Measurements from ENCODE around the gene TBC1D12. TPM values are rescaled to one million over a fixed set of nuclear protein-coding genes. Genes with fewer than 3 reads are reported as not detected.

TBC1D12 gene
- total RNA-seq, 2 experiments from 2014 or later = 0.35 to 0.39 TPM

DNA sequence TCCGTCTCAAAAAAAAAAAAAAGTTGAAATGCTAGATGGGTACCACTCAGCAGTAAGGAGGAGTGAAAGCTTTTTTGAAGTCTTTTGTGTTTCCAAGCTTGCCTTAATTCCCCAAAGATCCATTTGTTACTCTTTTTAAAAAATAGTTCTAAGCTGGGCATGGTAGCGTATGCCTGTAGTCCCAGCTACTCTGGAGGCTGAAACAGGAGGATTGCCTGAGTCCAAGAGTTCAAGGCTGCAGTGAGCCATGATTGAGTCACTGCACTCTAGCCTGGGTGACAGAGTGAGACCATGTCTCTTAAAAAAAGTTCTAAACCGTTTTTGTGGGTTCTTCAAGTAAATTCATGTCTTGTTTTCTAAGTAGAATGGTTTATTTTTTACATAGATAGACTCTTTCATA, 5.3 kb downstream of the TBC1D12 start:
- CTCF ChIA-PET = interaction anchor here (0.7 to 1.7 kb wide), 3 partner anchors 36 to 88 kb away, joined by 3 to 4 read pairs (median 4); no protein-coding TSS in a partner anchor
- no peak for ATAC-seq

DNA sequence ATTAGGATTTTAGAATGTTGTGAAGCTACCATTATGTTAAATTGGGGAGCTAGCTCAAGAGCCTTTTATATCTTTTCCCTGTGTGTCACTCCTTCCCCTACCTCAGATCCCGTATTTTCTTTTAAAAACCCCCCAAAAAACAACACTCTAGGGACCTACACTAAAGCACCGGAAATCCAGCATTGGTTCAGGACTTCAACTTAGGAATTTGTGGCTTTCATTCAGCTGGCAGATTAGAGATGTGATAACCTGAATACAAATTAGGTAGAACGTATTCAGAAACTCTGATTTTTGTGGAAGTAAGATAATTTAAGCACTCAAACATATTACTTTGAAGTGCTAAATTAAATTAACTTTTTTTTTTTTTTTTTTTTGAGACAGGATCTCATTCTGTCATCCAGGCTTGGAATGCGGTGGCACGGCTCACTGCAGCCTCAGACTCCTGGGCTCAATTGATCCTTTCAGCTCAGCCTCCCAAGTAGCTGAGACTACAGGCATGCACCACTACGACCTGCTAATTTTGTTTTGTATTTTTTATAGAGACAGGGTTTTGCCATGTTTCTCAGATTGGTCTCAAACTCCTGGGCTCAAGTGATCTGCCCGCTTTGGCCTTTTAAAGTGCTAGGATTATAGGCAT, 6.8 kb downstream of the TBC1D12 start:
- CTCF ChIA-PET = interaction anchor here (0.7 to 1.7 kb wide), 3 partner anchors 35 to 89 kb away, joined by 3 to 4 read pairs (median 4); no protein-coding TSS in a partner anchor
- Mint-ChIP-seq H3K4me3 (no peak overlapping the region), H3K4me1 (no peaks in the 10 kb centered on the region), H3K9me3 (ENCODE audit: low read depth) (no peaks in the 10 kb centered on the region), H3K27ac (no peak overlapping the region), H3K36me3 (ENCODE audit: low read depth) (no peaks in the 10 kb centered on the region), H3K27me3 (peaks cover 32% of the 10 kb centered on the region)
- DNase-seq (no peak), ATAC-seq (no peak)
- POLR2A ChIA-PET = no interaction called here
- intact Hi-C loops (cut with DNase I, micrococcal nuclease) = no loop called here

More for the DNA sequence above, 5.3 kb downstream of the TBC1D12 start:
- Mint-ChIP-seq H3K36me3 (ENCODE audit: low read depth) (no peaks in the 10 kb centered on the region), H3K9me3 (ENCODE audit: low read depth) (no peaks in the 10 kb centered on the region), H3K27ac (no peak overlapping the region), H3K4me3 (no peak overlapping the region), H3K27me3 (peaks cover 34% of the 10 kb centered on the region), H3K4me1 (peaks cover 2% of the 10 kb centered on the region)
- DNase-seq = no peak
- intact Hi-C loops (cut with DNase I, micrococcal nuclease) = no loop called here
- POLR2A ChIA-PET = no interaction called here

DNA sequence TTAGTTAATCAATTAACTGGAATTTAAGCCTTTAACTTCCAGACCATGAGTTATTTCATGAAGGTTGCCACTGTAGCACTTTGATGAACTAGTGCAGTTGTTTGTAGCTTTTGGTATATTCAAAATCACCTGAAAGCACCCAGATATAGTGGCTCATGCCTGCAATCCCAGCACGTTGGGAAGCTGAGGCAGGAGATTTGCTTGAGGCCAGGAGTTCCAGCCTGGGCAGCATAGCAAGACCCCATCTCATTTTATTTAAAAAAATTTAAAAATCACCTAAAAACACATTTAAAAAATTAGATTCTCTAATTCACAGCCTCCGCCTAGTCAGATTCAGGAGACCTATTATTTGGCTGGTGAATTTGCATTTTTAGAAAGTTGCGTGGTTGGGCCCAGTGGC, 9.0 kb downstream of the TBC1D12 start:
- CTCF ChIA-PET = no interaction called here
- no peak overlapping the region for H3K4me3 Mint-ChIP-seq
- ATAC-seq (no peak), DNase-seq (no peak)
- intact Hi-C loops (cut with DNase I, micrococcal nuclease) = no loop called here
- no peaks in the 10 kb centered on the region for H3K9me3 Mint-ChIP-seq (ENCODE audit: low read depth)
- no peaks in the 10 kb centered on the region for H3K4me1 Mint-ChIP-seq
- H3K27me3 Mint-ChIP-seq = peaks cover 32% of the 10 kb centered on the region
- POLR2A ChIA-PET = no interaction called here
- H3K27ac Mint-ChIP-seq = no peak overlapping the region
- no peaks in the 10 kb centered on the region for H3K36me3 Mint-ChIP-seq (ENCODE audit: low read depth)

DNA sequence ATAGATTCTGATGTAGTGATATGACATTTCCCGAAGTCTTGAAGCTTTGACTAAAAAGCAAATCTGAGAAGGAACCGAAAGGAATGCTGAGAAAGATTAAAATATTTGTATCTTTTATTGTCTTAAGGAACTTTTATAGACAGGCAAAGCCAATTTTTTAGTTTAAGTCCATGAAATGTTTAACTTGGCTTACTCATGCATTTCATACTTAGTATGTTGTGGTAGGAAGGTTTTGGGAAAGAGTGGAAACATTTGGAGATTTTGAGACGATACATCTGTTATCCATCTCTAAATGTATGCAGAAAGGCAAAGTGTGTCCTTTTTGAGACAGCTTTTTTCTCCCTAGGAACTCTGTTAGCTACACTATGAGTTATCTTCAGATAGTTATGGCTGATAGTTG, 10.1 kb downstream of the TBC1D12 start:
- DNase-seq = no peak
- no peaks in the 10 kb centered on the region for H3K36me3 Mint-ChIP-seq (ENCODE audit: low read depth)
- H3K27me3 Mint-ChIP-seq = peaks cover 31% of the 10 kb centered on the region
- no peaks in the 10 kb centered on the region for H3K4me1 Mint-ChIP-seq
- ChIA-PET POLR2A (no interaction called here), CTCF (no interaction called here)
- H3K9me3 Mint-ChIP-seq (ENCODE audit: low read depth) = no peaks in the 10 kb centered on the region
- intact Hi-C loops (cut with DNase I, micrococcal nuclease) = no loop called here
- no peak for ATAC-seq
- H3K27ac Mint-ChIP-seq = no peak overlapping the region
- H3K4me3 Mint-ChIP-seq = no peak overlapping the region

DNA sequence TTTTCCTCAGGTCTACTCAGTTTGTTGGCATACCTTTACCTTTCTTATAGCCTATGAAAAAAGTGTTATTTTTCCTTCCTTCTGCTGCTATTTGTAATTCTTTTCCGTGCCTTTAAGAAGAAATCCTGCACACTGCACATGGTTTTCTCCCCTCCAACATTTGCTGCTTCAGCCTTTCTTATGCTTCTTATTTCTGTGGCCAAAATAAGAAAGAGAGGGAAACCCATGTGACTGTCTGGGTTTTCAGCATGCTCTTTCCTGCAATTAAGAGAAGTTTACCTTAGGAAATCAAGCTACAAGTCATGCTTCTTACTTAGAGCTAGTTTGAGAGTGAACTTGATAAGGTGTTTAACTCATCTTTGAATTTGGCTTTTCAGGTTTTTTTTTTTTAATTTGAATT, 11.0 kb downstream of the TBC1D12 start:
- no peaks in the 10 kb centered on the region for H3K9me3 Mint-ChIP-seq (ENCODE audit: low read depth)
- H3K27ac Mint-ChIP-seq = no peak overlapping the region
- no peak overlapping the region for H3K4me3 Mint-ChIP-seq
- DNase-seq (no peak), ATAC-seq (no peak)
- intact Hi-C loops (cut with DNase I, micrococcal nuclease) = no loop called here
- ChIA-PET POLR2A (no interaction called here), CTCF (interaction anchor here (1.0 kb wide), 1 partner anchor 16 kb away, joined by 3 read pairs; no protein-coding TSS in a partner anchor)
- H3K27me3 Mint-ChIP-seq = peaks cover 28% of the 10 kb centered on the region
- no peaks in the 10 kb centered on the region for H3K4me1 Mint-ChIP-seq
- no peaks in the 10 kb centered on the region for H3K36me3 Mint-ChIP-seq (ENCODE audit: low read depth)

DNA sequence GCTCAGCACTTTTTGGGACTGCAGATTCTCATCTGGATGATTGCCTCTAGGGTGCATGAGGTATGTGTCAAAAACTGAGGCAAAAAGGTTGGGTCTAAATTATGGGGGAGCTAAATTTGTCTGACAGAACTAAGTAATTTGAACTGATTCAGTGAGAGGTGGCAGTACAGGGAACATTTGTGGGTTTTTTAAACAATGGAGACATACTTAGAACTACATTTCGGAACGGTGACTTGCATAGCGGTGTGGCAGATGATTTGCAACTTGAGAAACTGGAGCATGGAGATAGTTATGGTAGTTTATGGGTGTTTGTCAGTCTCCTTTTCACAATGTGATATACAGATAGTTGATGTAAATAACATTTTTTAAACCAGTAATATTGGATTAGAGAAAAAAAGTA, 14.6 kb downstream of the TBC1D12 start:
- H3K36me3 Mint-ChIP-seq (ENCODE audit: low read depth) = no peaks in the 10 kb centered on the region
- DNase-seq = no peak
- H3K9me3 Mint-ChIP-seq (ENCODE audit: low read depth) = no peaks in the 10 kb centered on the region
- H3K4me1 Mint-ChIP-seq = no peaks in the 10 kb centered on the region
- intact Hi-C loops (cut with DNase I, micrococcal nuclease) = no loop called here
- CTCF ChIA-PET = interaction anchor here (0.9 kb wide), 1 partner anchor 29 kb away, joined by 3 read pairs; no protein-coding TSS in a partner anchor
- H3K4me3 Mint-ChIP-seq = no peak overlapping the region
- no peak overlapping the region for H3K27ac Mint-ChIP-seq
- no peak for ATAC-seq
- peaks cover 21% of the 10 kb centered on the region for H3K27me3 Mint-ChIP-seq
- POLR2A ChIA-PET = no interaction called here

DNA sequence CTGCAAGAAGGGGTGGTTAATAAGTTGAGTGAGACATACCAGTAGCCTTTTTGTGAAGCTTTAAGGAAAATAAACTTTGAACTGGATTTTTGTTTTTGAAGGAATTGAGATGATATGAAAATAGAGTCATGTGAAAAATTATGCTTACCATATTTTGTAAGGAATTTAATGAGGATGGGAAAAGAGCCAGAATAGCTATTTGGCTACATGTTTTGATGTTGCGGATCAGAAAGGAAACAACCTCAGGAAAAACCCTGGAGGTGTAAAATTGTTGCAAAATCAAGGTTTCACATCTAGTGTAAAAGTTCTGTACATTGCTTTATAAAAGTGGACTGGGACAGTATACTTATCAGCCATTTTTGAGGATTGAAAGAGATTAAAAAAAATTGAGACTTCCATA, 15.0 kb downstream of the TBC1D12 start:
- Mint-ChIP-seq H3K27ac (no peak overlapping the region), H3K4me3 (no peak overlapping the region), H3K36me3 (ENCODE audit: low read depth) (no peaks in the 10 kb centered on the region), H3K9me3 (ENCODE audit: low read depth) (no peaks in the 10 kb centered on the region), H3K4me1 (no peaks in the 10 kb centered on the region), H3K27me3 (peaks cover 22% of the 10 kb centered on the region)
- DNase-seq (no peak), ATAC-seq (no peak)
- intact Hi-C loops (cut with DNase I, micrococcal nuclease) = no loop called here
- POLR2A ChIA-PET = no interaction called here
- CTCF ChIA-PET = interaction anchor here (0.9 to 1.0 kb wide), 2 partner anchors 27 to 28 kb away, joined by 3 to 4 read pairs; no protein-coding TSS in a partner anchor

DNA sequence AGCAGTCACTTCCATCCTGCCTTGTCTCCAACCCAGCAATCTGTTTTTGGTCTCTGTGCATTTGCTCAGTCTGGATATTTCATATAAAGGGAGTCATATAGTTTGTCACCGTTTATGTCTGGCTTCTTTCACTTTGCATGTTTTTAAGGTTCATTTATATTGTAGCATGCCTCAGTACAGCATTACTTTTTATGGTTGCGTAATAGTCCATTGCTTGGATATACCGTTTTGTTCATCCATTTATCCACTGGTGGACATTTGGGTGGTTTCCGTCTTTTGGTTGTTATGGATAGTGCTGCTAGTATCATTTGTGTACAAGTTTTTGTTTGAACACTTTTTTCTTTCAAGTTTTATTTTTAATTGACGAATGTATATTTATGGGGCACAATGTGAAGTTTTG, 18.2 kb downstream of the TBC1D12 start:
- Mint-ChIP-seq H3K4me1 (no peaks in the 10 kb centered on the region), H3K36me3 (ENCODE audit: low read depth) (no peaks in the 10 kb centered on the region), H3K27me3 (peaks cover 23% of the 10 kb centered on the region), H3K9me3 (ENCODE audit: low read depth) (no peaks in the 10 kb centered on the region), H3K27ac (no peak overlapping the region), H3K4me3 (no peak overlapping the region)
- DNase-seq = no peak
- intact Hi-C loops (cut with DNase I, micrococcal nuclease) = no loop called here
- ATAC-seq = no peak
- ChIA-PET POLR2A (no interaction called here), CTCF (no interaction called here)

DNA sequence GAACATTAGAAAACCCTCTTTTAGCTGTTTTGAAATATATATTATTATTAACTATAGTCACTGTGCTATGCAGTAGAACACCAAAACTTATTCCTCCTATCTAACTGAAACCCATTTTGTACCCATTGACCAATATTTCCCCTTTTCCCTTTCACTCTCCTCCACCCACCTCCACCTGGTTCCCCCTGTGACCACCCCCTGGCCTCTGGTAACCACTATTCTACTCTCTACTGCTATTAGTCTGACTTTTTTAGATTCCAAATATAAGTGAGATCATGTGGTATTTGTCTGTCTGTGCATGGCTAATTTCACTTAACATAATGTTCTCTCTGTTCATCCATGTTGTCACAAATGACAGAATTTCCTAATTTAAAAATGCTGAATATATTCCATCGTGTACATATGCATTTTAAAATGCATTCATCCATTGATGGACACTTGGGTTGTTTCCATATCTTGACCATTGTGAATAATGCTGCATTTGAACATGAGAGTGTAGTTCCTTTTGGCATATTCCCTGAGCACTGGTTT, 18.7 kb downstream of the TBC1D12 start:
- Mint-ChIP-seq H3K4me1 (no peaks in the 10 kb centered on the region), H3K27ac (no peak overlapping the region), H3K4me3 (no peak overlapping the region), H3K9me3 (ENCODE audit: low read depth) (no peaks in the 10 kb centered on the region), H3K27me3 (peaks cover 19% of the 10 kb centered on the region), H3K36me3 (ENCODE audit: low read depth) (no peaks in the 10 kb centered on the region)
- ATAC-seq (no peak), DNase-seq (no peak)
- POLR2A ChIA-PET = no interaction called here
- intact Hi-C loops (cut with DNase I, micrococcal nuclease) = no loop called here
- CTCF ChIA-PET = no interaction called here

DNA sequence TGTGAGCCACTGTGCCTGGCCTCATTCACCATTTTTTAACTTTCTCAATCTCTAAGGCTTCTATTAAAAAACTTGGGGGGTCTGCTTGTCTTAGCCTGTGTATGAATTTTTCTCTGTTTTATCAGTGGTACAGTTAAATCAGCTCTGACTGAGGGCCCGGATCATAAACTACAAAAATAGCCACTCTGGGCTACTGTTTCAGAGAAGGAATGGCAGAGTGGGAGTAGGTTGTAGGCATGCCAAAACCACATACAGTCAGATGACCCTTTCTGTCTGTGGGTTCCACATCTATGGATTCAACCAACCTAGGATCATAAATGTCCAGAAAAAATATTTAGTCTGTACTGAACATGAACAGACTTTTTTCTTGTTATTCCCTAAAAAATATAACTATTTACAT, 21.3 kb downstream of the TBC1D12 start:
- H3K9me3 Mint-ChIP-seq (ENCODE audit: low read depth) = peaks cover 1% of the 10 kb centered on the region
- DNase-seq (no peak), ATAC-seq (no peak)
- H3K36me3 Mint-ChIP-seq (ENCODE audit: low read depth) = no peaks in the 10 kb centered on the region
- CTCF ChIA-PET = interaction anchor here (1.2 kb wide), 1 partner anchor 21 kb away, joined by 3 read pairs; no protein-coding TSS in a partner anchor
- no peak overlapping the region for H3K4me3 Mint-ChIP-seq
- H3K4me1 Mint-ChIP-seq = no peaks in the 10 kb centered on the region
- H3K27ac Mint-ChIP-seq = no peak overlapping the region
- peaks cover 17% of the 10 kb centered on the region for H3K27me3 Mint-ChIP-seq
- intact Hi-C loops (cut with DNase I, micrococcal nuclease) = no loop called here
- POLR2A ChIA-PET = no interaction called here

DNA sequence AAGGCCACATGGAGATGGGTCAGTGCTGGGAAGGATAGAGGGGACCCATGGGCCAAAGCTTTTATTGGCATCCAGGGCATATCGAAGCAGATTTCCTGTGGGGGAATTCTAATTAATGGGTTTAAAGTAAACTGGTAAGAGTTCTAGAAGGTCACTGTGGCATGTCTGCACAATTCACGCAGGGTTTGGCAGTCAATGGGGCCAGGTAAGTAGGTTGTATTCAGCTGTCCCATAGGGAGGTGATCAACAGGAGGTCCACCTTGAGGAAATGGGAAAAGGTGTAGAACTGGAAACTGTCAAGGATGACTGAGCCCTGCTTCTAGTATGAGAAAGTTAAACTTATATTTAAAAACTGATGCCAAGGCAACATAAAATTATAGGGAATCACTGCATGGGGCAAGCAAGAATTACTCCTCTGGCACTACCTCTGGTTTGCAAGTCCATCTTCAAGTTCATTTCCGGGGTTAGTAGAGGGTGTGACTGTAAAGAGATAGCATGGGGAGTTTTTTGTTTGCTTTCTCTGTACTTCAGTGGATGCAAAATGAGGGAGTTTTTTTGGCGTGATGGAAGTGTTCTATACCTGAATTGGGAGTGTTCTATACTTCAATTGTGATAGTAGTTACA, 22.5 kb downstream of the TBC1D12 start:
- no peaks in the 10 kb centered on the region for H3K36me3 Mint-ChIP-seq (ENCODE audit: low read depth)
- no peak for ATAC-seq
- peaks cover 1% of the 10 kb centered on the region for H3K9me3 Mint-ChIP-seq (ENCODE audit: low read depth)
- H3K4me1 Mint-ChIP-seq = no peaks in the 10 kb centered on the region
- no peak overlapping the region for H3K27ac Mint-ChIP-seq
- H3K27me3 Mint-ChIP-seq = peaks cover 19% of the 10 kb centered on the region
- ChIA-PET CTCF (interaction anchor here (1.2 kb wide), 1 partner anchor 19 kb away, joined by 3 read pairs; no protein-coding TSS in a partner anchor), POLR2A (no interaction called here)
- intact Hi-C loops (cut with DNase I, micrococcal nuclease) = no loop called here
- H3K4me3 Mint-ChIP-seq = no peak overlapping the region
- DNase-seq = no peak

DNA sequence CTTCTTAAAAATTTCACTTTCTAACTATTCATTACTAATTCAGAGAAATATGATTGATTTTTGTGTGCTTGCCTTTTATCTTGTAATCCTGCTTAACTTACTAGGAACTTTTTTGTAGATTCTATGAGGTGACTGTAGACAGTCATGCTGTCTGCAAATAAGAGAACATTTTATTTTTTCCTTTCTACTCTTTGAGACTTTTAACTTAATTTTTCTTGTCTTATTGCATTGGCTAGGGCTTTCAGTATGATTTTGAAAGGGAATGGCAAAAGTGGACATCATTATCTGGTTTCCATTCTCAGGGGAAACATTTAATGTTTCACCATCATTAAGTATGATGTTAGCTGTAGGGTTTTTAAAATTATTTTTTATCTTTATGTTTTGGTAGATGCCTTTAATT, 23.6 kb downstream of the TBC1D12 start:
- Mint-ChIP-seq H3K36me3 (ENCODE audit: low read depth) (no peaks in the 10 kb centered on the region), H3K27me3 (peaks cover 22% of the 10 kb centered on the region), H3K27ac (no peak overlapping the region), H3K4me1 (no peaks in the 10 kb centered on the region), H3K4me3 (no peak overlapping the region), H3K9me3 (ENCODE audit: low read depth) (peaks cover 1% of the 10 kb centered on the region)
- CTCF ChIA-PET = interaction anchor here (1.4 kb wide), 1 partner anchor 17 kb away, joined by 3 read pairs; no protein-coding TSS in a partner anchor
- intact Hi-C loops (cut with DNase I, micrococcal nuclease) = no loop called here
- ATAC-seq (no peak), DNase-seq (no peak)
- POLR2A ChIA-PET = no interaction called here

Data from activated CD4-positive, alpha-beta T cell treated with anti-CD3 and anti-CD28 coated beads for 36 hours (primary cell).